KMS-11 (cell line): Measurements from ENCODE around the gene VAV3.

Experiments used
- H2AFZ ChIP-seq: fragments of 200-600 bp; sonication (generic); 2 replicates; pipeline ENCODE4 v1.6.1; 2016; ENCODE audit warnings: antibody characterized with exemption, mixed run types, low read depth
- H3K27ac ChIP-seq: fragments of 200-600 bp; sonication (generic); 2 replicates; pipeline ENCODE4 v1.6.1; 2016; ENCODE audit warnings: mild to moderate bottlenecking, mixed run types
- H3K27me3 ChIP-seq: fragments of 200-600 bp; sonication (generic); 2 replicates; pipeline ENCODE4 v1.6.1; 2017; ENCODE audit warnings: mild to moderate bottlenecking, low read depth, mixed run types, moderate library complexity; ENCODE audit not compliant: insufficient read depth
- H3K36me3 ChIP-seq: fragments of 200-600 bp; sonication (generic); 2 replicates; pipeline ENCODE4 v1.6.1; 2017; ENCODE audit warnings: mild to moderate bottlenecking, mixed run types; ENCODE audit not compliant: insufficient read depth
- H3K4me1 ChIP-seq: fragments of 200-600 bp; sonication (generic); 2 replicates; pipeline ENCODE4 v1.6.1; 2016; ENCODE audit warnings: mild to moderate bottlenecking, low read depth, mixed run types; ENCODE audit not compliant: poor library complexity, severe bottlenecking
- H3K4me2 ChIP-seq: fragments of 200-600 bp; sonication (generic); 2 replicates; pipeline ENCODE4 v1.7.0; 2016; ENCODE audit warnings: mild to moderate bottlenecking, mixed run types
- H3K4me3 ChIP-seq: fragments of 200-600 bp; sonication (generic); IDR thresholded peaks from 2 replicates; pipeline ENCODE4 v1.6.1; 2017; ENCODE audit warnings: low read depth, low read length, mixed read lengths; ENCODE audit not compliant: insufficient read depth
- H3K79me2 ChIP-seq: fragments of 200-600 bp; sonication (generic); 2 replicates; pipeline ENCODE4 v1.6.1; 2016; ENCODE audit warnings: low read depth, mixed run types; ENCODE audit not compliant: insufficient read depth
- H3K9ac ChIP-seq: fragments of 200-600 bp; sonication (generic); 2 replicates; pipeline ENCODE4 v1.6.1; 2016; ENCODE audit warnings: mild to moderate bottlenecking, mixed run types
- H4K20me1 ChIP-seq: fragments of 200-600 bp; sonication (generic); 2 replicates; pipeline ENCODE4 v1.6.1; 2016; ENCODE audit warnings: mild to moderate bottlenecking, mixed run types; ENCODE audit not compliant: insufficient read depth
- TF ChIP-seq, protein P1 (sequence below): fragments of 200-600 bp; sonication (generic); conservative IDR thresholded peaks from 2 replicates; pipeline ENCODE4 v1.6.1; 2017; ENCODE audit warnings: low read depth, mild to moderate bottlenecking, antibody characterized with exemption, low read length, moderate library complexity, mixed read lengths

The VAV3 gene

DNA sequence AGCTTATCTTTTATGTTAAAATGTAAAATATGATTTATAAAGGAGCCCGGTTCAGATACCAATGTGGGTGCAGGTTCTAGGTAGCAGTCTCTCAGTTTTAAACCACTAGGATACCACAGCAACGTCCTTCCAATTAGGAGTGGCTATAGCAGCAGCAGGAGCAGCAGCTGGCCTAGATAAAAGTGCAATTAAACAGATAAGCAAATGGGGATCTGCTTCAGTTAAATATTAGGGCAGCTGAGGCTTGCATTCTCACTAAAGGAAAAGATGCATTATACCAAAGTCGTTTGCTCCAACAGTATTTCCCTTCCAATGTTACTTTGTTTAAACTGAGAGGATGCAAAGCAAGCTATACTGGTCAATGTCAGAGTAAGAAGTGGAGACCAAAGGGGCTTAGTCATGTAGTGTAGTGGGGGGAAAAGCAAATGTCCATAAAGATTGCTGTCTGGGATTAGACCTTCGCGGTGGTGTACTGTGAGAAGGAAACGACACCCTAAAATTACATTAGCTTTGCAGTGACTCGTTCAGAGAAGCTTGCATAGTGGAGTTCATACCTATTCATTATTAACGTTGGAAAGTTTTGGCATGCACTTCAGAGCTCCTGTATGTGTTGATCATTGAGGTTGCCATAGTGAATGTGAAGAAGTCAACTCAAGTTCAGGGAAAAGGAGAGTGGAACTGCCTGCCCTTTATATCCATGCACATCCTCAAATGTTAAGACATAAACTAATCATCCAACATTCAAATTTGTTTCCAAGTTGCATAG is 272.2 kb downstream of the VAV3 start:
- Histone ChIP-seq H4K20me1 (no peaks in the 10 kb centered on the region), H3K27ac (no peak overlapping the region), H3K36me3 (no peaks in the 10 kb centered on the region)

GRCh38 chr1:107691540-107691939 is 273.4 kb downstream of the VAV3 start:
- Histone ChIP-seq H3K4me2 (no peak overlapping the region), H3K4me1 (no peaks in the 10 kb centered on the region), H4K20me1 (no peaks in the 10 kb centered on the region), H3K79me2 (no peaks in the 10 kb centered on the region), H3K36me3 (no peaks in the 10 kb centered on the region), H3K27ac (no peak overlapping the region), H2AFZ (no peak overlapping the region), H3K27me3 (no peaks in the 10 kb centered on the region), H3K4me3 (no peak overlapping the region), H3K9ac (no peak overlapping the region)
- TF ChIP-seq, protein P1, sequence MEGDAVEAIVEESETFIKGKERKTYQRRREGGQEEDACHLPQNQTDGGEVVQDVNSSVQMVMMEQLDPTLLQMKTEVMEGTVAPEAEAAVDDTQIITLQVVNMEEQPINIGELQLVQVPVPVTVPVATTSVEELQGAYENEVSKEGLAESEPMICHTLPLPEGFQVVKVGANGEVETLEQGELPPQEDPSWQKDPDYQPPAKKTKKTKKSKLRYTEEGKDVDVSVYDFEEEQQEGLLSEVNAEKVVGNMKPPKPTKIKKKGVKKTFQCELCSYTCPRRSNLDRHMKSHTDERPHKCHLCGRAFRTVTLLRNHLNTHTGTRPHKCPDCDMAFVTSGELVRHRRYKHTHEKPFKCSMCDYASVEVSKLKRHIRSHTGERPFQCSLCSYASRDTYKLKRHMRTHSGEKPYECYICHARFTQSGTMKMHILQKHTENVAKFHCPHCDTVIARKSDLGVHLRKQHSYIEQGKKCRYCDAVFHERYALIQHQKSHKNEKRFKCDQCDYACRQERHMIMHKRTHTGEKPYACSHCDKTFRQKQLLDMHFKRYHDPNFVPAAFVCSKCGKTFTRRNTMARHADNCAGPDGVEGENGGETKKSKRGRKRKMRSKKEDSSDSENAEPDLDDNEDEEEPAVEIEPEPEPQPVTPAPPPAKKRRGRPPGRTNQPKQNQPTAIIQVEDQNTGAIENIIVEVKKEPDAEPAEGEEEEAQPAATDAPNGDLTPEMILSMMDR, result no peak

More for the DNA sequence above, 272.2 kb downstream of the VAV3 start:
- TF ChIP-seq, protein P1, result no peak
- Histone ChIP-seq H3K27me3 (no peaks in the 10 kb centered on the region), H2AFZ (no peak overlapping the region), H3K9ac (no peak overlapping the region), H3K4me2 (no peak overlapping the region), H3K4me1 (no peaks in the 10 kb centered on the region), H3K4me3 (no peak overlapping the region), H3K79me2 (no peaks in the 10 kb centered on the region)

GRCh38 chr1:107690491-107690890 is 274.5 kb downstream of the VAV3 start:
- Histone ChIP-seq H3K4me2 (no peak overlapping the region), H3K4me3 (no peak overlapping the region), H3K79me2 (no peaks in the 10 kb centered on the region), H2AFZ (no peak overlapping the region), H4K20me1 (no peaks in the 10 kb centered on the region), H3K9ac (no peak overlapping the region), H3K4me1 (no peaks in the 10 kb centered on the region), H3K27ac (no peak overlapping the region), H3K27me3 (no peaks in the 10 kb centered on the region), H3K36me3 (no peaks in the 10 kb centered on the region)
- TF ChIP-seq, protein P1, result no peak

GRCh38 chr1:107689733-107690132 is 275.2 kb downstream of the VAV3 start:
- Histone ChIP-seq H4K20me1 (no peaks in the 10 kb centered on the region), H3K36me3 (no peaks in the 10 kb centered on the region), H3K27me3 (no peaks in the 10 kb centered on the region), H3K27ac (no peak overlapping the region), H3K4me3 (no peak overlapping the region), H3K9ac (no peak overlapping the region), H3K79me2 (no peaks in the 10 kb centered on the region), H3K4me1 (no peaks in the 10 kb centered on the region), H2AFZ (no peak overlapping the region), H3K4me2 (no peak overlapping the region)
- TF ChIP-seq, protein P1, result no peak
